Activated CD4-positive, alpha-beta T cell treated with anti-CD3 and anti-CD28 coated beads, Interleukin-2, amount 50 U/mL, for 48 hours (primary cell): ENCODE data around the gene ARL2.
"Not testable (repeated sequence)": the region's sequence is repeated elsewhere in the genome, so short reads cannot be mapped to it uniquely, and the experiment has no call there.

ENCODE experiments used
- DNase-seq, 2 experiments: peaks; one replicate each; pipeline ENCODE4 v3.0.0-alpha.2; 2020

Gene ARL2

DNA sequence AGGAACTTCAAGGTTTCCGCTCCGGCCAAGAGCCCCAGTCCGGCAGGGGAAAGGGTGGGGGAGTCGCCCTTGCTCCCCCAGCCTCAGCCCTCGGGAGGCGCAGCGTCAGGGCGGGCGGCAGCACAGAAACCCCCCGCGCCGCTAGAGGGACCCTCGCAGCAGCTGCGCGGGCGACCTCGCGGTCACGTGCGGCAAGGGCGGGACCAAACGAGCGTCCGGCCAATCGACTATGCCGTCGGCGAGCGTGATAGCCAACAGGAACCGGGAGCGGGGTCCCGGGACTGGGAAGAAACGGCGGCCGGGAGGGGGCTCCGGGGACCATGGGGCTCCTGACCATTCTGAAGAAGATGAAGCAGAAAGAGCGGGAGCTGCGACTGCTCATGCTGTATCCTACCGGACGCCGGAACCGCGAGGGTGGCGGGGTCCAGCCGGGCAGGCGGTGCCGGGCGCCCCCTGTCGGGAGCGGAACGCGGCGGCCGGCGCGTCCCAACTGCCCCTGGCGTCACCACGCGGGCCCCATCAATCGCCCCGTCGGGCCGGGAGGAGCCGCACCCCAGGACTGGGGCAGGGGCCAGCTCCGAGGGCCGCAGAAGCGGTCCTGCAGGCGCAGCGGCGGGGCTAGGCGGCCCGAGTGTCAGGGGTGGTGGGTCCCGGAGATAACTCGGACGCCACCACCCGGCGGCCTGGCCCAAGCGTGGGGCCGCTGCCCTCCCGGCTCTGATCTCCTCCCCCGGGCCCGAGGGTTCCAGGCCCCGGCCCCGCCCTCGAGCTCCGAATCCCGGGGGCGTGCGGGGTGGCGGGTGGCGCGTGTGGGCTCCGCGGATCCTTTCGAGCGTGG lies at the start of gene ARL2:
Gene ARL2 (plus strand): TSS at position 273 of the 838 bp plus-strand sequence. CDS start 48 bp downstream, at position 321.
- DNase-seq: peak; percentile 87 to 89

DNA sequence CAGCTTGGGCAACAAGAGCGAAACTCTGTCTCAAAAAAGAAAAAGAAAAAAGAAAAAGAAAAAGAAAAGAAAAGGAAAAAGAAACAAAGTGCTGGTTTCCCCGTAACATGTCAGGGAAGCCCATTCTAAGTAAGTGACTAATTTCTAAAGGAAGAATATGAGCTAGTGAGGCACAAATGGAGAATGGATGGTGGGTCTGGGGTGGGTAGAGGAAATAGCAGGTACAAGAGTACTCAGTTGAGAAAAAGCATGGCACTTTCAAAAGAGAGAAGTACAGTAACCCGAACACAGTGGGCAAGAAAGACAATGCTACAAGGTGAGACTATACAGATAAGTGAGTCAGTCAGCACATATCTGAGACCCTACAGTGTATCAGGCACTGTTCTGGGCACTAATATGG lies 46.6 kb upstream of the ARL2 start:
- DNase-seq: peak in 1 of 2 experiments; percentile 21

DNA sequence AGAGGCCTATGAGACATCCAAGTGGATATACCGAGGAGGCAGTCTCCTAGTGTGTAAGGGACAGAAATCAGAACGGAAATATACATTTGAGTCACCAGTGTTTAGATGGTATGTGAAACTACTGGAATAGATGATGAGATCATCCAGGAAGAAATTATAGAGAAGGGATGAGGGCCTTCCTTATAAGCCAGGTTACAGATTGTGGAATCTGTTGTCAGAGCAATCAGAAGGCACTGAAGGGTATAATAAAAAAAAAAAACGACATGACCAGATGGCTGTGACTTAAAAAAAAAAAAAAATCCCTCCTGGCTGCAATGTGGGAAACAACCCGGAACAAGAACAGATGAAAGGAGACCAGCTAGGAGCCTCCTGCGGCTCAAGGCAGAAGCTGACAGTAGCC lies 44.8 kb upstream of the ARL2 start:
- DNase-seq: no peak

DNA sequence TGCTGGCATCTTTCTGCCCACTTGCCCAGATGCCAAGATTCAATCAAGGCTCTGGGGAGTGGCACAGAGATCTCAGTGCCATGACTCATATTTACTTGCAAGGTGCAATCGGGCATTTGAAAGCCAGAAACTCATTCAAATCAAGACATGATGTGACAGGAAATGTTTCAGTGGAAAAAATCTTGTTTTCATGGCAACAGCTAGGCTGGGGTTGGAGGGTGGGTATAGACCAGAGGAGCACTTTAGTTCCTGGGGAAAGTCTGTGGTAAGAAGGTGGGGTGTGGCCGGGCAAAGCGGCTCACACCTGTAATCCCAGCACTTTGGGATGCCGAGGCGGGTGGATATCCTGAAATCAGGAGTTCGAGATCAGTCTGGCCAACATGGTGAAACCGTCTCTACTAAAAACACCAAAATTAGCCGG lies 43.2 kb upstream of the ARL2 start:
- peak; percentile 28 to 53 for DNase-seq

DNA sequence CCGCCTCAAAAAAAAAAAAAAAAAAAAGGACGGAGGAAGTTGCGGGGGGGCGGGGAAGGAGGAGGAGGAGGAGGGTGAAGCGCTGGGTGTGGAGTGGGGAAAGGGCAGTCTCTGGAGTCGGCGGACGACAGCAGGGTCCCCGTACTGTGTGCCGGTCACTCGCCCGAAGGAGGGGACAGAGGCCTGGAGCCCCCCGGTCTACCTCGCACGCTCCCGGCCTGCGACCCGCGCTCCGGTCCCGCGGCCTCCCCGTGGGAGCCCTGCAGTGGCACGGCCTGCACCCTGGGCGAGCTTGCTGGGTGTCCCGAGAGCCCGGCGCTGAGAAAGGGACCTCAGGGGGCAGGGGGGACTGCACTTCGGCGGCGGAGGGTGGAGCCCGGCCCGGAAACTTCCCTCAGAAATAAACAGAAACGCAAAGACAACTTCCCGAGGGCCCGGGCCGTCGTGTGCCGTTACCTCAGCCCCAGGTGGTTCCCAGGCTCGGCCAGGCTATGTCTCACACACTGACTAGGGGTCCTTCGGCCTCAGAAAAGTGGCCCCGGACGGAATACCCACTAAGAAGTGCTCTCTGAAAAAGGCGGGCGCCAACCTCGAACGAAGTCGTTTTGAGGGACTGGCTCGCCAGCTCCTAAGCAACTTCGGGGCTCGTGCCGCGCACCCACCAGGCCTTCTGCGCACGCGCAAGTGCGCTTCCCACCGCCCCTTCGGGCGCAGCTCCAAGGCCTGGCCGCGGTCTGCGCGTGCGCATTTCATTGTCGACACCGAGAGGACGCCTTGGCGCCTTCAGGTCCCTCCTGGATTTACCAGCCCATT lies 42.3 kb upstream of the ARL2 start, which contains the start of gene MAJIN:
Gene MAJIN (minus strand): TSS at position 688 of the 813 bp plus-strand sequence. CDS start 12,703 bp downstream, outside the sequence.
- peak; percentile 87 to 89 for DNase-seq

DNA sequence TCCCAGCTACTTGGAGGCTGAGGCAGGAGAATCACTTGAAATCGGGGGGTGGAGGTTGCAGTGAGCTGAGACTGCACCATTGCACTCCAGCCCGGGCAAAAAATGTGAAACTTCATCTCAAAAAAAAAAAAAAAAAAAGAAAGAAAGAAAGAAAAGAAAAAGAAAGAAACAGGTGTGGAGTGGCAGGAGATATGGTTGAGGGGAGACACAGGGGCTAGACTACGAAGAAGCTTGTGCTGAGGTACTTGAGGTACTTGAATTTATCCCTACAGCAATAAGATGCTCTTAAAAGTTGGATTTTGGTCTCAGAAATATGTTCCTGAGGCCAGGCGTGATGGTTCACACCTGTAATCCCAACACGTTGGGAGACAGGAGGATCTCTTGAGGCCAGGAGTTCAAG lies 39.8 kb upstream of the ARL2 start:
- no peak for DNase-seq

DNA sequence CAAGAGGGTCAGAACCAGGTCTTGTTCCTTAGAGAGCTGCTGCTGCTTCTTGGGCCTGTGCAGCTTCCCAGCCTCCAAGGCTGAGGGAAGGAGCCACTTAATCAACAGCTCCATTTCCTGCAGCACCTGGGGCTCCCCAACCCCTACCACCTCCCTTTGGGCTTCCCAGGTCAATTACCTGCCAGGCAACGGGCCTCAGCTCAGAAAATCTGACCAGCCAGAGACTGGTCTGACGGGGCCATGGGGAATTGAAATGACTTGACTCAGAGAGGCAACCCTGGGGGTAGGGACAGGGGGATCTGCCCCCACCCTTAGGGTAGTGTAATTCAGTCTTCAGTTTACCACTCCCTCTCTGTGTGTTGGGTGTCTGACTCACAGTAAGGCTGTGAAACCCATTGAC lies 37.3 kb upstream of the ARL2 start:
- DNase-seq: no peak

DNA sequence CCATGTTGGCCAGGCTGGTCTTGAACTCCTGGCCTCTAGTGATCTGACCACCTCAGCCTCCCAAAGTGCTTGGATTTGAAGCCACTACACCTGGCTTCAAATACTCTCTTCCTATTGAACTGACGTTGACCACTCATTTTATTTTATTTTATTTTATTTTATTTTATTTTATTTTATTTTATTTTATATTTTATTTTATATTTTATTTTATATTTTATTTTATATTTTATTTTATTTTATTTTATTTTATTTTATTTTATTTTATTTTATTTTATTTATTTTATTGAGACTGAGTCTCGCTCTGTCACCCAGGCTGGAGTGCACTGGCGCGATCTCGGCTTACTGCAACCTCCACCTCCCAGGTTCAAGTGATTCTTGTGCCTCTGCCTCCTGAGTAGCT lies 30.6 kb upstream of the ARL2 start:
- DNase-seq: not testable (repeated sequence)

DNA sequence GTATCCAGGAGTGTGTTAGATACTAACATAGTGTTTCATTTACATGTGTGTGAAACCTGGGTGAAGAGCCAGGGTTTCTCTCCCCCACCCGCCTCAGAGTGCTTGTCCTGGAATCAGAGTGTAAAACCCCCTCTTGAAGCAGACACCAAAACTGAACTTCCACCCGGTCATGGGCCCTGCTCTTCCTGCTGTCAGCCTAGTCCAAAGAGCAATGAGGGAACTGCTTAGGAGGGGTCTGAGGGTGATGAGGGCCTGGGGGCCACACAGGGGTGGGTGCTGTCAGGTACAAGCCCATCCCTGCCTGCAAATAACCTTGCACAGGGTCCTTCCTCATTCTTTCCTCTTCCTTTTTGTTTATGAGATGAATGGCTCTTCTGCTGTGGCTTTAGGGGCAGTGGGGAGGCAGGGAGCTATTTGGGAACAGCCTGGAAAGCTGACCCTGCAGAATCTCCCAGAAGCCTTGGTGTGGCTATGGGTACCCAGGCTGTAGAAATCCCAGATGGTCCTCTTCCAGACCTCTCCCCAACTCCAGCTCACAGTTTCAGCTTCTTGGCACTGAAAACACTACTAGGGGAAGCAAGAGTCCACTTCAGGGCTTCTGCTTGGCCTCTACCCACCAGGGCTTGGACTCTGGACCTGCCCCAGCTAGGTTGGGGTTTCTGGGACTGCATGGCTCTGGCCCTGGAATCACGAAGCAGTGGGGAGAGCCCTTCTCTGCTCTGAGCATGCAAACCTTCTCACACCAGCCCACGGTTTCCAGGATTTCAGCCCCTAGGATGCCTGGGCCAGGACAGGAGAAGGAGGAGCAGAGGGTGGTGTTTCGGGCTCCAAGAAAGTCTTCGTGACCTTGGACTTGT lies 25.7 kb upstream of the ARL2 start:
- DNase-seq: no peak

DNA sequence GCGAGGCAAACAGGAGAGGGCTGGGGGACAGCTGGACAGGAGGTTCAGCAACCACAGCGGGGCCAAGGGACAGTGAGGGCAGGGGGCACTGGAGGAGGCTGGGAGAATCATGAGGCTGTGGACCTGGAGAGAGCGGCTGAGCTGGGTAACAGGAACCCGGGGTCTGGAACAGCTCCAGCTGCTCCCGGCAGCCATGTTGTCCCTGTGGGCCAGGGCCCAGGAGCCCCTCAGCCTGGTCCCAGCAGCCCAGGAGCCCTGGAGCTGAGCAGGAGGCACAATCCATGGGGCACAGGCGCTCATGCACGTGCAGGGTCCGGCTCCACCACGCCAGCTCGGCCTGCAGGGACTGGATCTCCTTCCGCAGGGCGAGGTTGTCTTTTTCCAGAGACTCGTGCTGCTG lies 24.5 kb upstream of the ARL2 start:
- DNase-seq: no peak

DNA sequence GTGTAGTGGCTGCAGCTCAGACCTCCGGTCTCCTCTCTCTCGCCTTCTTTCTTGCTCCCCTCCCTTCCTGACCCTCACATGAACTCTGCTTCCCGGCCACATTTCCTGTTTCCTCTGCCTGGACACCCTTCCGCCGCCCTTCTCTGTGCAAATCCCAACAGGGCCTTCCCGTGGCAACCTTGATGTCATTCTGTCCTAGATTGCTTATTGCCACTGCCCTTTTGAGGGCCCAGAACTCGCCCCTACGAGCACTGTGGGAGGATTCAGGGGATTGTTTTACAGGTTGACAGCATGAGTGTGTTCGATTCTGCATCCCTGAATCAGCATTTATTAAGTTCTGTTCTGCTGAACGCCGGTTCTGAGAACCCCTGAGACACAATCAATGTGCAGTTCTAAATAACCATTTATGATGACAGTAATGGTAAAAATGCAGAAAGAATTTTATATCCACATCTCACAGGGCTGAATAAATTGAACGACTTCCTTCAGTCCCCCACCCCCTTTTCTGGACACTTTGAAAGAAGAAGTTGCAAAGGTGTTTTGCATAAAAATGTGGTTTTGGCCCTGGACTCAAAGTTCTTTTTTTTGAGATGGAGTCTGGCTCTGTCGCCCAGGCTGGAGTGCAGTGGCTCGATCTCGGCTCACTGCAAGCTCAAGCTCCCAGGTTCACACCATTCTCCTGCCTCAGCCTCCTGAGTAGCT lies 23.6 kb upstream of the ARL2 start:
- no peak for DNase-seq

DNA sequence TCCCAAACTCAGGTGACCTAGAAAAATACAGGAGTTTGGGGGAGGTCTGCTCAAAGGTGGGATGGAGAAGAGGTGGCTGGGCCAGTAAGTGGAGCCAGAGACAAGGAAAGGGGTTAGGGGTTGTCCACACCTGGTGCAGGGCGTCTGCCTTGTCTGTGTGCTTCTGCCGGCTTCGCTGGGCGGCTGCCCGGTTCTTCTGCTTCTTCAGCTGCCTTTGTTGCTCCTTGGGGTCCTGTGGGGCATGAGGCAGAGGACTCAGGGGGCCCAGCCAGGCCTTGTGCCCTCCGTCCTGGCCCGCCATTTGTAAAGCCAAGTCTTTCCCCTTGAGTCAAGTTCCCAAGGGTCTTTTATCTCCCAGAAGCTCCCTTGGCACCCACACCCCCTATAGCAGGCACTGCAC lies 19.6 kb upstream of the ARL2 start:
- DNase-seq: no peak

DNA sequence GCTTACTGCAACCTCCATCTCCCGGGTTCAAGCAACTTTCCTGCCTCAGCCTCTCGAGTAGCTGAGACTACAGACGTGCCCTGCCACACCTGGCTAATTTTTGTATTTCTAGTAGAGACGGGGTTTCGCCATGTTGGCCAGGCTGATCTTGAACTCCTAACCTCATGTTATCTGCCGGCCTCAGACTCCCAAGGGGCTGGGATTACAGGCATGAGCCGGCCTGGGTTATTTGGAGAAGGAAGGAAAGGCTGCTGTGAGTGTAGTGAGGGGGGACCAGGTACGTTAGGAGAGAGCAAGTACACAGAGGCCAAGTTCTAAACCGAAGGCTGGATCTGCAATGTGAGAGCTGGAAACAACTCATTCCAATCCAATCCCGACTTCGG lies 17.6 kb upstream of the ARL2 start:
- DNase-seq: no peak

DNA sequence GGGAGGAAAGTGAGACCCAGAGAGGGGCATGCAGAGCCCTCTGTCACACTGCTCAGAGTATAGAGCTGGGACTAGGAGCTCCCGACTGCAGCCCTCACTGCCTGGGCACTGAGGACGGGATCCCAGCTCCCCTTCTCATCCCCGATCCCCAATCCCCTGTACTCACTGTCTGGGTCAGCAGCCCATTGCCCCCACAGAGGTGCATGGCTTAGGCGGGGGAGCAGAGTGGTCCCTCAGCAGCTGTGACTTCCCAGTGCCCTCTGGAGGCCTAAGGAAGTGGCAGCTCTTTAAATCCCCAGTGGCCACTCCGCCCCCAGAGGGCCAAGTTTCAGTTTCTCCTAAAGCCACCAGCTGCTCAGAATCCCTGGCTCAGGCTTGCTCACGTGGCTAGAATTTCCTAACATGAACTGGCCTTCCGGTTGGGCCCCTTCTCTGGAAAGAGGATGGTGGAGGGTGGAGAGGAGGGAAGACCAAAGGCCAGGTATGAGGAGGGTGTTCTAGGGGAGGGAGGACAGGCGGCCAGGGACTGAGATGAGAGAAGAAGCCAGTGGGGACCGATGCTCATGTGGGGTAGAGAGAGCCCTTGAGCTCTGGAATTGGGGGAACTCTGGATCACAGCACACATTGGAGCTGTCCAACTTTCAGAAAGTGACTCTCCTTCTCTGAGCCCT lies 17.1 kb upstream of the ARL2 start, which contains the start of gene BATF2:
Gene BATF2 (minus strand): TSS at position 262 of the 671 bp plus-strand sequence. CDS start 57 bp downstream, at position 205.
- no peak for DNase-seq

DNA sequence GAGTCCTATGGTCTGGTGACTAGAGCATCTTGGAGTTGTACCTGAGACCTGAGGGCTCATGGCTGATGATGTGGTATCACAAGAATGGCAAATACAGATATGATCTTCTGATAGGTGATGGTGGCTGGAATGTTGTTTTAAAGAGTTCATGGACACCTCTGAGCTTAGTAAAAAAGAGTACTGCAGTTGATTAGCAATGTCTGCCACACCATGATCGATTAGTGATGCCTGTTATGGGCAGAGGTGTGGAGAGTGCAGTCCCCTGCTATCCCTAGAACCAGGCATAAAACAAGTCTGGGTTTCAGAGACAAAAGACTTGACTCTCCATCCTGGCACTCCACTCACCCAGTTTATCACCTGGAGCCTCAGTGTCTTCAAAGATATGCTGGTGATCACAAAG lies 15.8 kb upstream of the ARL2 start:
- peak; percentile 14 to 21 for DNase-seq

DNA sequence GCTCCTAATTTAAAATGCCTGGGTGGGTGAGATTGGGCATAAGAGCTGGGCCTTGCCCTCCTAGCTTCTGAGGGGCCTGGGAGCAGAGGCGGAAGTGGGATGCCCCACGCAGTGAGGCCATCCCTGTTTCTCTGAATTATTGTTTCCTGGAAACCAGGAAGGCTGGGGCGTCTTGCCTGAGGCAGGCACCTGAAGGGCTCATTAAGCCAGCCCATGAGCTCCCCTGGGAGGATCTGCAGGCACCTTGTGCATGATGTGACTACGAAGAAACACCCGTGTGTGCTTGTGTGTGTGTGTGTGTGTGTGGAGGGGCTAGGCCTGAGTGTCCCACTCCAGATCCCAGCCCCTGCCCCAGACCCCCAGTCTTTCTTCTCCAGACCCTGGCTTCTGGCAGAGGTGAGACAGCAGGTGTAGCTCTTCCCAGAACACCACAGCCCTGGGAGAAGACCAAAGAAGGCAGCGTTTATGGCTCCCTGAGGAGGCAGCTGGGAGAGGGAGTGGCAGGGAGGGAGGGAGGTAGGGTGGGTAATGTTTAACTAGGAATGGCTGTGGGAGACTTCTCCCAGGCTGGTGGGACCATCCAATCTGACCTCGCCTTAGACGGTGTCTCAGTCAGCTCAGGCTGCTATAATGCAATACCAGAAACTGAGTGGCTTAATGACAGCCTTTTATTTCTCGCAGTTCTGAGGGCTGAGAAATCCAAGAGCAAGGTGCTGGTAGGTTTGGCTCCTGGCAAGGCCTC lies 15.1 kb upstream of the ARL2 start:
- DNase-seq: peak; percentile 10 to 25

DNA sequence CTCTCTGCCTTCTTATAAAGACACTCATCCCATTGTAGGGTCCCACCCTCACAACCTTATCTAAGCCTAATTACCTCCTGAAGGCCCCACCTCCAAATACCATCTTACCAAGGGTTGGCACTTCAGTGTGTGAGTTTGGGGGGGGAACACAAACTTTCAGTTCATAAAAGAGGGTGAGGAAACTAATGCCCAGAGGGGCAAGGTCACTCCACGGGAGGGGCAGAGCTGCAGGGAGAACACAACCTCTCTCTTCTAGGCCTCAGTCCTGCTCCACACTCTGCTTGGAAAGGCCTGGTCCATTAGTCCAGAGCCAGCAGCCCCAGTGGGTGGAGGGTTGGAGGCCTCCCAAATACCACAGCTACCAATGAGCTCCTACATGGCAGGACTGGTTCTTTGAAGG lies 14.5 kb upstream of the ARL2 start:
- DNase-seq: no peak

DNA sequence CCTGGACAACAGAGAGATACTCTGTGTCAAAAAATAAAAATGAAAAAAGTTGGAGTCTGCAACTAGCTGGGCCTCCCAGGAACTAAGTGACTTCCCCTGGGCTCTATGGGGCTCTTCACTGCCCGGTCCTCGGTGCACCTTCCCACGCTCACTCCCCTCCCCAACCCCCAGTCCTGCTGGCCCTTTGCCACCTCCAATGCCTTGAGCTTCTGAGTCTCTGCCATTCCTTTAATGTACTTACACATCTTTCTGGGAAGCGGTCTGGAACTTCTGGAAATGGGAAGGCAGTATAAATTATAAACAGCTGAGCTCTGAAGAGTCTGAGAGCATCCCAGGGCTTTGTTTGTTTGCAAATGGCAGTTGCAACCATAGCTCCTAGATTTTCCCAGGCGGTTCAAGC lies 11.3 kb upstream of the ARL2 start:
- no peak for DNase-seq

DNA sequence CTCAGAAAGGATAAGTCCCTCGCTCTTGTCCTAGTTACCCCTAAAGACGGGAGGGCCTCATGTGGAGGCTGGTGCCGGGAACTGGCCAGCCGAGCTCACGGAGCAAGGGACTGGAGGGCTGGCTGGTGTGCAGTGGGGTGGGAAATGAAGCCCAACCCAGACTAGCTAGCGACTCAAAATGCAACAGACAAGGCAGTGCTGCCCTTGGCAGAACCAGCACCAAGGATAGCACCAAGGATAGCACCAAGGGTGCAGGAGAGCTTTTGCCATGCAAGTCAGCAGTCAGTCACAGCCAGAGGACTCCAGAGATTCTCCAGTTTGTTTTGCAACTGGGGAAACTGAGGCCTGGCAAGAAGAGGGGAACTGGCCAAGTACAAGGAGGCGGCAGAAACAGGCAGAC lies 10.7 kb upstream of the ARL2 start:
- DNase-seq: no peak

DNA sequence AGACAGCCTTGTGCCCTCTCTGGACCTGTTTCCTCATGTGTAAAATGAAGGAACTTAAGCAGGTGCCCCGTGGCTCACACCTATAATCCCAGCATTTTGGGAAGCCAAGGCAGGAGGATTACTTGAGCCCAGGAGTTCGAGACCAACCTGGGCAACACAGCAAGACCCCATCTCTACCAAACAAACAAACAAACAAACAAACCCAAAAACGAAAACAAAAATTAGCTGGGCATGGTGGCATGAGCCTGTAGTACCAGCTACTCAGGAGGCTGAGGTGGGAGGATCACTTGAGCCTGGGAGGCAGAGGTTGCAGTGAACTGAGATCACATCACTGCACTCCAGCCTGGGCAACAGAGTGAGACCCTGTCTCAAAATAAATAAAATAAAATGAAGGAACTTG lies 10.0 kb upstream of the ARL2 start:
- not testable (repeated sequence) for DNase-seq

DNA sequence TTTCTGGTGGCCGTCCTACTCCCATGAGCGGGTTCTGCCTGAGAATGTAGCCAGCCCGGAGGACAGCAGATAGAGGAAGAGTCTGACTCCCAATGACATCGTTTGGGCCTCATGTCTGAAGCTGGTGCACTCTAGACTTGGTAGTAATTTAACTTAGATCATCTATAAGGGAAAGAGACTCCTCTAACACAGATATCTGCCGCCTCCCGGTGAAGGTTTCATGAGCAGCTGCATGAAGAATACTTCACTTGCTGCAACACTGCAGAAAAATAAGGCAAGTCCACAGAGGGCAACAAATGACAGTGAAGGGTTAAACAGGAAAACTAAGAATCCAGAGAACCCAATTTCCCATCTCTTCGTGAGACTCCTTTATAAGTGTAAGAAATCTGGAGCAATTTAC lies 5.9 kb upstream of the ARL2 start:
- DNase-seq: no peak
